Activated CD8-positive, alpha-beta memory T cell treated with anti-CD3 and anti-CD28 coated beads for 1 hour (primary cell): ENCODE measurements around the gene POLR3GL.
A peak's percentile ranks its signal among the peaks of the same experiment; 100 is the strongest.

Experiments used
- DNase-seq, 2 donors: peaks; one replicate each; pipeline ENCODE4 v3.0.0-alpha.2; 2020; ENCODE audit warnings: low read depth in 1 of 2; ENCODE audit errors: extremely low read depth in 1 of 2

Gene POLR3GL

DNA sequence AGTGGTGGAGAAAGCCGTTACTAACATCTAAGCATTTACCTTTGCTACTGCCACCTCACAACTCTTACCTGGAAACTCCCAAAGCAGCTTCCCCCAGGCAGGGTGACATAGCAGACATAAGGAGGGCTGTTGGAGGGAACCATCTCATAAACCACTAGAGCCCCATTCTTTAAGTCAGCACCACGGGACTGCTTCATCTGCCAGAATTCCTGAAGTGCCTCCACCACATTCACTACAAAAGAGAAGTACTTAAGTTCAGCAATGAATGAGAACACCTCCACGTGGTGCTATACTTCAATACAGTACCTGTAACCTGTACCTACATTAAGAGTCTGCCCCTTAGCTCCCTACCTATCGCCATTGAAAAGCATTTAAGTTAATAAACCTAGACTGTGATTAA is 16.9 kb upstream of the POLR3GL start:
- no peak for DNase-seq

DNA sequence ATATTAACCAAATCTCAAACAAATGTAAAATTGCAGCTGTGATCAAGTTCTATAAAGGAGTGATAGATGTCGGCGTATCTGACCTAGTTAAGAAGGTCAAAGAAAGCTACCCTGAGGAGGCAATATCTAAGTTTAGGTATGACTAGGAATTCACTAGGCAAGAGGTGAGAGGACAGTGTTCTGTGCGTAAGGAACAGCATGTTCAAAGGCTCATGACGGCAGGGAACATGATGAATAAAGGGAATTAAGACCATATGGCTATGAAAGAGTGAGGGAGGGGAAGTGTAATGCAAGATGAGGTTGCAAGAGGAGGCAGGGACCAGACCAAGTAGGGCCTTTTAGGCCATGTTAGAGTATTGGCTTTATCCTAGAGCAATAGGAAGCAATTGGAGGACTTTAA is 15.3 kb upstream of the POLR3GL start:
- no peak for DNase-seq

DNA sequence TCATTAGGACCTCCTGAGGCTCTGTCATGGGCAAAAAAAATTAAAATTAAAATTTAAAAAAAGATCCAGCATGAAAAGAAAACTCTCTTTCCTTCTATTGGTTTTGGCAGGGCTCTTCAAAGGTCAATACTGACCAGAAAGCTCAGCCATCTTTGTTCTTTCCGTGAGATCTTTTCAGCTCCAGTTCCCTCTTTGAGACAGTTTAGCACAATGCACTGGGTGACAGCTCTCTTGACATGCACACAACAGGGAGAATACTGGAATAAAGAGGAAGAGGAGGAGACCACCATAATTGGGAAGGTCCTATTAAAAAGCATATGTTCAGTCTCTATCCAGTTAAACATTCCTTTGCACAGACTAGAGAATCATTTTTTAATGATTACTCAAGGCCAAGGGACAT is 13.0 kb upstream of the POLR3GL start:
- DNase-seq = no peak

DNA sequence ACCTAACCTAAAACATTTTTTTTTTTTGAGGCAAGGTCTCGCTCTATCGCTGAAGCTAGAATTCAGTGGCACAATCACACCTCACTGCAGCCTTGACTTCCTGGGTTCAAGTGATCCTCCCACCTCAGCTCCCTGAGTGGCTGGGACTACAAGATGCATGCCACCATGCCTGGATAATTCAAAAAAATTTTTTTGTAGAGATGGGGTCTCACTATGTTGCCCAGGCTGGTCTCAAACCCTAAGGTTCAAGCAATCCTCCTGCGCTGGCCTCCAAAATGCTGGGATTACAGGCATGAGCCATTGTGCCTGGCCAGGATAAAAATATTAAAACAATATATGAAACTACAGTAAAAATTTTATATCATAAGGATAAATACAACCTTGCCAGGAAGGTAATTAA is 11.6 kb upstream of the POLR3GL start:
- DNase-seq = no peak

DNA sequence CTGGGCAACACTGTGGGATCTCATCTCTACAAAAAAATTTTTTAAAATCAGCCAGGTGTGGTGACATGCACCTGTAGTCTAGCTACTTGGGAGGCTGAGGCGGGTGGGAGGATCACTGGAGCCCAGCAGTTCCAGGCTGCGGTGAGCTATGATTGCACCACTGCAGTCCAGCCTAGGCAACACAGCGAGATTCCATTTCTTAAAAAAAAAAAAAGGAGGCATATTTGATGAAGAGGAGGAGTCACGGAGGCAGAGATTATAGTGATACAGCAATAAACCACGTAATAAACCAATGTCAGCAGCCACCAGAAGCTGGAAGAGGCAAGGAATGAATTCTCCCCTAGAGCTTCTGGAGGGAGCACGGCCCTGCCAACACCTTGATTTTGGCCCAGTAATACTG is 10.6 kb upstream of the POLR3GL start:
- no peak for DNase-seq

DNA sequence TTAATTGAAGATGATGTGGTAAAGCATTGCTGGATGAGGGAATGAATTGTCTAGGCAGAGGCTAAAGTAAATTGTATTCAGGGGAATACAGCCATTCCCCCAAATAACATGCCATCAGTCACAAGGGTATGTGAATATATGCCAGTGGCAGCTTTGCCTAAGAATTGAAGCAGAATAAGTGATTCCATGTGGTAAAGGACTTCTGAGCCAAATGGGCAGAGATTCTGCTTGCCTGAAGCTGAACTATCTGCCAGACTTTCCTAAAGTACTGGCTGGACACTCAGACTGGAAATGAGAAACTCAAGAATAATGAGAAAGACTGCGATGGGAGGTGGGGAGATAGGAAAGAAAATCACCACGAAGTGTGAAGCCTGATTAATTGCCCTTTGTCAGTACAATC is 9.1 kb upstream of the POLR3GL start:
- no peak for DNase-seq

DNA sequence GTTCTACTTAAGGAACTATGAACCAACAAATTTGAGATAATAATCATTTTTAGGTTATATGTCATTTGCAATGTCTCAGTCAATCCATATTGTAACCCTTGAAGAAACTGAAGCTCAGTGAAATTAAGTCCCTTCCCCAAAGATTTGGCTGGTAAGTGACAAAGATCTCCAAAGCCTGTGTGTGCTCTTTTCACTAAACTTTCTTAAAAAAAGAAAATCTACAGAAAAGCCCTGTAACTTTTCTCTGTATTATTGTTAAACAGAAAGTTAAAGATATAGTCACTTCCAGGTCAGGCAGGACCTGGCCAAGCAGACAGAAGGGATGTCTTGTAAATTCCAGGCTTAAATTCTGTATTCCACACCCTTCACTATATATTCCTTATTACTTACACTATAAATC is 8.1 kb upstream of the POLR3GL start:
- no peak for DNase-seq

DNA sequence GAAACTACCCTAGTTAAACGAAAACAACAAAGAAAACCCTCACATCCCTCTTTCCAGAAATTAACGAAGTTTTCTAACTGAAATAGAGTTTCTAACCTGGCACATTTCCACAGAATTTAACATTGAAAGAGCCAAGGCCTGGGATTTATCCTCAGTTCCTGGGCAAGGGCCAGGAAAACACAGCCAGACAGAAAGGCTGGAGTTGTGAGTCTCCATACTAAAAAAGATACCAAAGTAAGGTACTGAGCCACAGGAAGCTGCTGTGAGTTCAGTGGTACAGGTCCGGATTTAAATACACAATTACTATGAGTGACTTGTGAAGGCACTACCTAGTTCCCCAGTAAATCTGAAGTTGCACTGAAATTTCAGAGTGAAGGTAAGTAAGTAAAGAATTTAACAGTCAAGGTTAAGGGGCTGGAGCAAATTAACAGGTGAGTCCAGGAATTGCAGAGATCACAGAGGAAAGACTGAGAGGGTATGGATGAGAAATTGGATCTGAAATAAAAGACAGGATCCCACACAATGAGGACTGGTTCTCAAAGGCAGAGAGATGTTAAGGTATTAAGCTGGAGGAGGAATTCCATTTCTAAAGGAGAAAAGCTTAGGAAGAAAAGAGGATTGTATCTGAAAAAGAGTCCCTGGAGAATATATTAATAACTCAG is 7.6 kb upstream of the POLR3GL start:
- DNase-seq = no peak

DNA sequence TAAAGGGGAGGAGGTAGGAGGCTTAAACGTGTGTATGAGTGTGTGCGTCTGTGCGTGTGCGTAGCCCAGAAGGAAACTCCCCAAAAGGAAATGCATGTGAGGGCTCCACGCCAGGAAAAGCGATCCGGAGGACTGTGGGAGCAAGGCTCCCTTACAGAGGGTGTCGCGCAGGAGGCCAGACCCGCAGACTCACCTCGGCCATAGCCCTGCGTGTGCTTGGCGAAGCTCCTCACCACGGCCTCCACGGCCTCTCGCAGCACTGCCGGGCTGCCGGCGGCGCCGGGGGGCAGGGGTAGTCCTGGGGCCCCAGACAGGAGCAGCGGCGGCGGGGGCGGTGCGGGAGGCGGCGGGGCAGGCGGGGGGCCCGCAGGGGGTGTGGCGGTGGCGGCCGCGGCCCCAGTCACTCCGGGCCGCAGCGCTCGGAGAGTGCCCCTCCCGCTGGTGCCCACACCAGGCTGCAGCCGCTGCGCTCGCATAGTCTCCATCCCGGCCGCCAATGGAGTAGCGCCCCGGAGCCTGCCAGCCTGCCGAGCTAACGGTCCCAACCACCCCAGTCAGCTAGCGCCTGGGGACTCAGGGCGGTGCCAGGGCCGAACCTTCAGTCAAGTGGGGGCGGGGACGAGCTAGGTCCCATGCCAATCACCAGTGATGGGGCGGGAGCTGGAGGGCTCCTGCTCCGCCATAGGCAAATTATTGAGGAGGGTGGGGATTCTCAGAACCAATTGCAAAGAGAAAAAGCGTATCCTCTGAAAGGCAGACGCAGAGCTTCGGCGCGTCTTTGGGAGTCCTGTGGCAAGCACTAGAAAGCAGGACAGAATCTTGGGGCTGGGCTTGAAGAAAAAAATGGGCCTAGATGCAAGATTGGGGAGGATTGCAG is 6.8 kb upstream of the POLR3GL start, which contains the start of gene LIX1L:
Gene LIX1L, minus strand, starts transcription at position 575 of the 877 bp plus-strand sequence. Its CDS starts 90 bp downstream, at position 485.
- DNase-seq = peak; percentile 85 to 91

DNA sequence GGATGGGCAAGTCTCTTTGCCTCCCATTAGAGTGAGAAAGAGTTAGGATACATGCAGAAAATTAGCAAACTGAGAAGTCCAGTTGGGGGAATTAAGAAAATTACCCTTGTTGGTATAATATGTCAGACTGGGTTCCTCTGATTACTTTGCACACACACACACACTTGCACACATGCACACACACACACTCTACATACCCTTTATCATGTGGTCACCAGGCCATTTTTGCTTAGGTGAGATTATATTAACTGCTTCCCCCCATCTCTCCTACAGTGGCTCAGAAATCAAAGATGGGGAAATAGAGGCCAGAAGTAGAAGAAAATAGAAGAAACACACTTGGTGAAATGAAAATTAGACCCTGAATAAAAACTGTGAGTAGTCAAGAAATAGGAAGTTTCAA is 5.8 kb upstream of the POLR3GL start:
- DNase-seq = no peak

DNA sequence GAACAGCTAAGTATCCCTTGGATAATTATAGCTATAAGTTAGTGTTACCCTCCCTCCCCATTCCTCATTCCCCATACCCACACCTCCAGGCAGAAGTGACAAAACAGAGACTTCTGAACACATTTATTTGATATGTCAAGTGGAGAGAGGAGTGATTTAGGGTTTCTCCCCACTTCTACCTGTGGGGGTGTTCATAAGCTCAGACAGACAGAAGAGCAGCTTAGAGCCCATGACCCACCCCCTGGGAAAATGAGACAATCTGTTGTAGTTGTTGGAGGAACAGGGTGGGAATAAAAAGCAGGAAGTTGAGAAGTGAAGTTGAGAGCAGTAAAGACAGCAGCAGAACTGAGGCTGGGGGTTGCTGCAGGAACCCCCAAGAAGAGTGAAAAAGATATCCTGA is 5.2 kb upstream of the POLR3GL start:
- DNase-seq = no peak

DNA sequence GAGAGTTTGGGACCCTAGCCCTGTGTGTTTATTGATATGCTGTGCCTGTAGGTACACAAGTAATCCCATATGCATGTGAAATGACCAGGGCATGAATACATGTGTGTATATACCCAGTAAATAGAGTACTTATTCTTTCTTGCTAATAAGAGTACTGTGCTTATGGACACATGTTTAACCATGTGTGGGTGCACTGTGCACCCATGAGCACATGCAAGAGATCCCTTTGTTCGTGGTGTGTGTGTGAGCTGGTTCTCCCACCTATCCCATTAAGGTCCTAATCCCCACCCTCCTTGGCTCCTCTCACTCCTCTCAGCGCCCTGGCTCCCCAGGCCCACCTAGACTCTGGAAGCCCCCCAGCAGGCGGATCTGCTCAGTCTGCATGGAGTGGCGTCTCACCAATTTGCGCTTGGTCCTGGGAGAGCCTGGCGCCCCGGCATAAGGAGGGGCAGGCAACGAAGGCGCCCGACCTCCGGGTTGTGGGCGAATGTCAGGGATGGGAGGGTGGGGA is 4.5 kb upstream of the POLR3GL start:
- no peak for DNase-seq

DNA sequence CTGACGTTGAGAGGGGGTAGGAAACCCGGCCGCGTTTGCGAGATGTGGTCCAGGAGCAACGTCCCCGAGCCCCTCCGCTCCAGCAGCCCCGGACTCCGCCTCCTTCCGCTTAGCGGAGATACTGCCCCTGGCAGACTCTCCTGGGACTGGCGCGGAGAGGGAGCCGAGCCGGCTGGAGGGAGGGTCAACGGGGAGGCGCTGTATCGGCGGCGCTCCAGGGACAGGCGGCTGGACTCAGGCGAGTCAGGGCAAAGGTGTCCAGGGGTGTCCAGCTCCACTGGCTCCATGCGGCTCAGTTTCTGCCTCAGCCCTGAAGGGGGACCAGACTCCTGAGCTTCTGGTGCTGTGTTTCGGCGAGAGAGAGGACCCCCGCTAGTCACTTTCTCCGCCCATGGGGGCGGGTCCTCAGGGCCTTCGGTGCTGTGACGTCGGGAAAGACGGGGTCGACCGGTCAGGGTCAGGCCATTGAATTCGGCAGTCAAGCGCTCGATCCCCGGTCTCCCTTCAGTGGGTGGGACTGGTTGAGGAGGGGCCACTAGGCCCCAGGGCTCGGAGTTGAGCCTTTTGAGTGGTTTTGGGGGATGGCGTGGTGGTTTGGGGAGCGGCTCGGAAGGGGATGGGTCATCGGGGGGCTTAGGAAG is 3.9 kb upstream of the POLR3GL start:
- no peak for DNase-seq

DNA sequence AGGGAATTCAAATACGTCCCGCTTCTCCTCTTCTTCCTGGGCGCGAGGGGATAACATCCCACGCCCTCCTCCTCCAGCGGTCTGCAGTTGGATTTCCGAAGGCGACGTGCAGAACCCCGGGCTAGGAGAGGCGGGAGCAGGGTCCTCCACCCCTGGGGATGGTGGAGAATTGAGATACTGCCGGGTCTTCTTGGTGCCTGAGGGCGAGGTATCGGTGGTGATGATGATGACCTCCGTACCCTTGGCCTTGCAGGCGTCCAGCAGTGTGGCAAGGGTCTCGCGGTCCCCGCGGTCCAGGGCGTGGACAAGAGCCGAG is 3.4 kb upstream of the POLR3GL start:
- no peak for DNase-seq

DNA sequence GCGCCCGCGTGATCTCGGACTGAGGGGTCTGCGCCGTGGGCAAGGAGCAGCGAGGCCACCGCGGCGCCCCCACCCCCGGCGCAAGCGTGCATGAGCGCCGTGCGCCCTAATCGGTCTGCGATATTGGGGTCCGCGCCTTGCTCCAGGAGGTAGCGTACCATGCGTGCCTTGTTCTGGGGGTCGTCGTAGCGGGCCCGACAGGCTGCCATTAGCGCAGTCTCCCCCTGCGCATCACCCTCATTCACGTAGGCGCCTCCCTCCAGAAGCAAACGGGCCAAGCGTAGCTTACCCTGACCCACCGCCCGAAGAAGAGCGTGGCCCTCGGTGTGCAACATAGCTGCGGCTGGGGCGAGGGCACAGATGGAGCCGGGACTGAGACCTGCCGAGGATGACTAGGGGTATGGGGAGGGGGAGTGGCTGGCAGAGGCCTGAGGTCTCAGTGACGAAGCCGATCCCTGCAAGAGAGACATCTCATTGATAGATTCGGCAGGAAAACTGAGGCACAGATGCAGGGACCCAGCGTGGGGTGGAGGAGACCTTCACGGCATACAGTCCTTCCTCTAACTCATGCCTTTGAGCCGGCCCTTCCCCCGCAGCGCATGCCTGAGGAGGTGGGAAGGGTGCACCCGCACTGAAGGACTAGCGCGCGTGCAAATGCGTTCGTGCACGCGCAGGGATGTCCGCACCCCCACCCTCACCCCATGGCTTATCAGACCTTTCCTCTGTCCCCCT is 2.9 kb upstream of the POLR3GL start:
- no peak for DNase-seq

DNA sequence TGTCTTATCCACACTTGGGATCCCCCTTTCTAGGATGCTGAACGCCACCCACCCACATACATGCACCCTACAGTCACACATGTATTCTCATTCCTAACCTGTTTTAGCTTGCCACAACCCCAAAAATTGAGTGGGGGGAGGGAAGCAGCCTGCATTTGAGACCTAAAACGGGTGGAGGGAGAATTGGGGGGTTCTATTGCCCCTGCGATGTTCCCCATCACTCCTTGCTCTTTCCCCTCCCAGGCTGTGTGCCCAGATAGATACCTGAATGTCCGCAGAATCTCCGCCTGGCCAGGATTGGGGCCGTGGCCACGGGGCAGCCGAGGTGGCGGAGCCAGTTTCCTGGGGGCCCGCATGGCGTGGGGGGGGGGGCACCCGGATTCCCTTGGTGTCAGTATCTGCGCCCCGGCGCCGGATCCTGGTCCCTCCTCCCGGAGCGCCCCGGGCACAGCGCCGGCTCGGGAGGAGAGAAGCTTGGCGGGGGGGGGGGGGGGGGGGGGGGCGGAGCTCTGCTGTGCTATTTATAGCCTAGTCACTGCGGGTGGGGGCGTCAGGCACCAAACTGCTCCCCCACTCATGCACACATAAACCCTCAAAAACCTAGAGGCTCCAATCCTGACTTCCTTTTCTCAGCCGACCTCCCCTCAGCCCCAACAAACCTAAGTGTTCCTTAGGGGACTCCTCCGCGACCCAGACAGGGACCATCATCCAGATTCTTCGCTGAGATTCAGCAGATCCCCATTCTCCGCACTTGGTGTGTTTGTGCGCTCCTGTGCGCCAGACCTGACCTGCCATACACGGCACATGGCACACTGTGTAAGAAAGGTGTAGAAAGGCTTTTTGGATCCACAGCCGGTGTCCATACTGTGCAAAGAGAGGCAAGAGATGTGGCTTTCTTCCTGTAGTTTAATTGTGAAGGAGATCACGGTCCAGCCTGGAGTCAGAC is 2.1 kb upstream of the POLR3GL start:
- no peak for DNase-seq

DNA sequence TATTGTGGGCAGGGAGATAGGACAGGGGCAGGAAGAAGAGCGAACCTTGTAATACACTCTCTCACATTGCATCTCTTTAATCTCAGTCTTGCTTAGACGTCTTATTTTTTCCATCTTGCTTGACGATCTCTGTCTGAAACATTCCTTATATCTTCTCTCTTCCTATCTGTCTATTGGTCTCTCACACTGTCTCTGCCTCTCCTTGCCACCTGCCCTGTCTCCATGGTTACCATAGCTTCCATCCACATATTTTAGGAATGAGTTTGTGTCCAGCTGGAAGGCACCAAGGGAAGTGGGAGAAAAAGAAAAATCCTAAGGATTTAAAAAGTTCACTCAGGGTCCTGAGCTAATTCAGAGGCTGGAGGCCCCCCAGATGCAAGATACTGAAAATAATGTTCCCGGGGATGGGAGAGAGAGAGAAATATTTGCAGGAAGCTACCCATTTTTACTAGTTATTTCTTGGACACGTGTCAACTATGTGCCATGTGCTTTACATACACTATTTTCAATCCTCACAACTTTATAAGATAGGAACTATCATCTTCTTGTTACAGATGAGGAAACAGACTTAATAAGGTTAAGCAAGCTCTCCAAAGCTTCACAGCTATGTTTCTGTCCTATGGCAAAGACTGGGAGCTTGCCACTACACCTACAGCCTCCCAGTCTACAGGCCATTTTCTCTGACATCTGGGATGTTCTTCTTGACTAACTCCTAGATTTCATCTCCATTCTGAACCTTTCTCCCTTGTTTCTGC is 1.0 kb upstream of the POLR3GL start:
- no peak for DNase-seq

DNA sequence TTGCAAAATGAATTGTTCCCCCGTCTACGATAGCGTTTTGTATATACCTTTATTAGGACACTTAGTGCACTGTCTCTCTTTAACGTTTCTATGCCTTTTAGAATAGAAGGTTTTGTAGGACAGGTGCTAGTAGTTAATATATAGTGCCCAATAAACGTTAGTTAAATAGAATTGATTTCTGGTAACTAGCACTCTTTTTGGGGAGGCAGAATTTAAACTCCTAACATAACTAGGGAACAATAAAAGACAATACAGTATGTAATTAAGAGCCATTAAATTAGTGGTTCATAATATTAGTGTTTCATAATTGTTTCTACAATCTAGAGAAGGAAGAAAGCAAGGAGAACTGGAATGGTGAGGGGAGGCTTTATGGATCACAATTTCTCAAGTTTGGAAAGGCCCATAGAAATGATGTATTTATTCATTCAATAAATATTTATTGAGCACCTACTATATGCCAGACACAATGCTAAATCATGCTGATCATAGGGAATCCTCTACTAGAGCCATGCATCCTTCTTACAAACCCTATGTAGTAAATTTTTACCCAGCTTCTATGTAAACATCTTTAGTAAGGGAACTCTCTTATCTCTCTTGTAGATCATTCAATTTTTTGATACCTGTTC is 742 bp downstream of the POLR3GL start:
- DNase-seq = no peak

DNA sequence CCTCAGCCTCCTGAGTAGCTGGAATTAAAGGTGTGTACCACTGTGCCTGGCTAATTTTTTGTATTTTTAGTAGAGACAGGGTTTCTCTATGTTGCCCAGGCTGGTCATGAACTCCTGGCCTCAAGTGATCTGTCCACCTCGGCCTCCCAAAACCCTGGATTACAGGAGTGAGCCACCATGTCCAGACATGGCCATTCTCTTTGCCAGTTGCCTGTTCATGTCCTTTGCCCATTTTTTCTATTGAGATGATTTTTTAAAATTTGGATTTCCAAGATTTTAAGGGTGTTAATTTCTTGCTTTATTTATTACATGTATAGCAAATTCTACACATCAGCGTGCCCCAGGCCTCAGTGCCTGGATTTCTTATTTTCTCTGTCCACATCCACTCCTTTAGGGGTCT is 2.8 kb downstream of the POLR3GL start:
- DNase-seq = no peak
